GM19238 (cell line): ENCODE data around the gene PGF.
A peak's percentile ranks its signal among the peaks of the same experiment; 100 is the strongest.
"Not testable (repeated sequence)": the region's sequence is repeated elsewhere in the genome, so short reads cannot be mapped to it uniquely, and the experiment has no call there.

ENCODE experiments used
- DNase-seq: peaks from one replicate; pipeline ENCODE4 v3.0.0; 2011; ENCODE audit warnings: low spot score; ENCODE audit not compliant: insufficient read length

The PGF gene

DNA sequence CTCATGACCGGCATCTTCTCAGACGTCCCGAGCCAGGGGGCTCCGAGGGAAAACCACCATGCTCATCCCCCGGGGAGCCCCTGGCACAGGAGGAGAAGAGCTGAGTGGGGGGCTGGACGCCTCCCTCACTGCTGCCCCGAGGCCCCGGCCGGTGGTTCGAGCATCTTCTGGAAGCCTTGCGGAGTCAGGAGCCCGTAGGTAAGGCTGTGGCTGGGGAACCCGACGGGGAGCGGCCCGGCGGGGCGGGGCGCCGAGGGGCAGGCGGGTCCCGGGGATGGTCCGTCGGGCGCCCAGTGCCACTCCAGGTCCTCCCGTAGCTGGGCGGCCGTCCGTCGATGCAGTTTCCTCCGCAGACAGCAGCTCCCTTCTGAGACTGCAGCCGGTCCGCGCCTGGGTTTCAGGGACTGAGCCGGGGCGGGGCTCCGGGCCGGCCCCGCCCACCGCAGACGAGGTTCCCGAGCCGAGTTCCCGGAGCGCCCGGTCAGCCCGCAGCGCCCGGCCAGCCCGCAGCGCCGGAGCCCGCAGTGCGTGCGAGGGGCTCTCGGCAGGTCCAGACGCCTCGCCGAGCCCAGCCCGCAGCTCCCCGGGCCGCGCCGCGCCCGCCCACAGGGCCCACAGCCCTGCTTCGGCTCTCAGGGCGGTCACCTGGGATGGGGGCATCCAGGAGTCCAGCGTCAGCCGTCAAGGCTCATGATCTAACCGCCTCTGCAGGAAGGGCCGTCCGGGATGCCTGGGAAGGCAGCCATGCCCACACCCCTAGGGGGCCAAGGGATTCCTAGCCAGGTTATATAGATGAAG, at the start of gene PGF:
TSS of gene PGF (minus strand) at position 369 of the 798 bp plus-strand sequence. CDS start at position 14, 355 bp downstream.
- no peak for DNase-seq

GRCh38 chr14:75003250-75004027, 48.0 kb upstream of the PGF start:
- no peak for DNase-seq

DNA sequence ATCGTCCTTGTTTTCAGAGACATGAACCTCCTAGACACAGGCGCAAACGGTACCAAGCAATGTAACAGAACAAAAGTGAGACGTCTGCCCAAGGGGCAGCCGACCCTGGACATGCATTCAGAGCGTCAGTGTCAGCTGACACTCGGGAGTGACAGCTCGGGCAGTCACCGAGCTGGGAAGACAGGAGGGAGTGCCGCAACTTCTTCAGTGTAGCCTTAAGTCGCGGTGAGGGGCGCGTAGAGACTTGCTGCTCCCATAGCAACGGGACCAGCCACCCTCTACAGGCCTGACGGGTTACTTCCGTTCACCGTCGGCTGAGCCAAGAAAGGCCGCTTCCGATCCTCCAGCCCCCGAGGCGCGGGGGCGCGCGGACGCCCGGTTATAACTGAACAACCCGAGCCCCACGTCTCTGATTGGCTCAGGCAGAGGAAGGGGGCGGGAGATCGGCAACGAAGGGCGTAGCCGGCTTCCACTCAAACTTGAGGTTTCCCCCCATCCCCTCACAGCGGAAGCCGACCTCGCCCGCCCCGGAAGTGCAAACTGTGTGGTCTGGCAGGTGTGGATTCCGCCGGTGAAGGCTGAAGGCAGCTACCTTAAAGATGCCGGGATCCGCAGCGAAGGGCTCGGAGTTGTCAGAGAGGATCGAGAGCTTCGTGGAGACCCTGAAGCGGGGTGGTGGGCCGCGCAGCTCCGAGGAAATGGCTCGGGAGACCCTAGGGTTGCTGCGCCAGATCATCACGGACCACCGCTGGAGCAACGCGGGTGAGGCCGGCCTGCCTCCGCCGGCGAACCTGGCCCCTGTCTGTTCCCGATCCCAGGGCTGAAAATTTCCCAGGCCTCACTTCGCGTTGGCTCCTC, 47.2 kb upstream of the PGF start, which contains the start of gene EIF2B2:
TSS of gene EIF2B2 (plus strand) at position 530 of the 858 bp plus-strand sequence. CDS start at position 600, 70 bp downstream.
- peak; percentile 87 for DNase-seq

- DNase-seq, result no peak
Observed at GRCh38 chr14:75001899-75002298, 46.5 kb upstream of the PGF start.

- no peak for DNase-seq
Observed at GRCh38 chr14:75001261-75001660, 45.9 kb upstream of the PGF start.

DNA sequence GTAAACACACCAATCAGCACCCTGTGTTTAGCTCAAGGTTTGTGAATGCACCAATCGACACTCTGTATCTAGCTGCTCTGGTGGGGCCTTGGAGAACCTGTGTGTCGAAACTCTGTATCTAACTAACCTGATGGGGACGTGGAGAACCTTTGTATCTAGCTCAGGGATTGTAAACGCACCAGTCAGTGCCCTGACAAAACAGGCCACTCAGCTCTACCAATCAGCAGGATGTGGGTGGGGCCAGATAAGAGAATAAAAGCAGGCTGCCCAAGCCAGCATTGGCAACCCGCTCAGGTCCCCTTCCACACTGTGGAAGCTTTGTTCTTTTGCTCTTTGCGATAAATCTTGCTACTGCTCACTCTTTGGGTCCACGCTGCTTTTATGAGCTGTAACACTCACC, 40.4 kb upstream of the PGF start:
- DNase-seq, result not testable (repeated sequence)

DNA sequence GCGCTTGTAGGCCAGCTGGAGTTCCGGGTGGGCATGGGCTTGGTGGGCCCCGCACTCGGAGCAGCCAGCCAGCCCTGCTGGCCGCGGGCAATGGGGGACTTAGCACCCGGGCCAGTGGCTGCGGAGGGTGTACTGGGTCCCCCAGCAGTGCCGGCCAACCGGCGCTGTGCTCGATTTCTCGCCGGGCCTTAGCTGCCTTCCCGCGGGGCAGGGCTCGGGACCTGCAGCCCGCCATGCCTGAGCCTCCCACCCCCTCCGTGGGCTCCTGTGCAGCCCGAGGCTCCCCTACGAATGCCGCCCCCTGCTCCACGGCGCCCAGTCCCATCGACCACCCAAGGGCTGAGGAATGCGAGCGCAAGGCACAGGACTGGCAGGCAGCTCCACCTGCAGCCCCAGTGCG, 38.8 kb upstream of the PGF start:
- not testable (repeated sequence) for DNase-seq

DNA sequence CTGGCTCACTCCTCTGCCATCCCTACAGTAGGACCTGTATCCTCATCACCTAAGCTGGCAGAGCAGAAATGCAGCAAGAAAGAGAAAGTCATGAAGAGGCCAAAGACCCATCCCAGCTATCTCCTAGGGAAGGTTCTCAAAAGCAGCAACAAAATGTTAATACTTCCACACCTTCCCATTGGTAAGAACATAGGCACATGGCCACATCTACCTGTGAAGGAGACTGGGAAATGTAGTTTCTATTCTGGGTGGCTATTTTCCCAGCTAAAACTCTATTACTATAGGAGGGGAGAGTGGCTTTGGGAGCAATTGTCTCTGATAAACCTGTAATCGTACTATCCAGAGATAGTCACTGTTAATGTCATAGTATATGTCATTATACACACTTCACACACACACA, 33.6 kb upstream of the PGF start:
- DNase-seq, result no peak

GRCh38 chr14:74988131-74988530, 32.7 kb upstream of the PGF start:
- DNase-seq, result no peak

GRCh38 chr14:74985806-74986205, 30.4 kb upstream of the PGF start:
- DNase-seq, result no peak

DNA sequence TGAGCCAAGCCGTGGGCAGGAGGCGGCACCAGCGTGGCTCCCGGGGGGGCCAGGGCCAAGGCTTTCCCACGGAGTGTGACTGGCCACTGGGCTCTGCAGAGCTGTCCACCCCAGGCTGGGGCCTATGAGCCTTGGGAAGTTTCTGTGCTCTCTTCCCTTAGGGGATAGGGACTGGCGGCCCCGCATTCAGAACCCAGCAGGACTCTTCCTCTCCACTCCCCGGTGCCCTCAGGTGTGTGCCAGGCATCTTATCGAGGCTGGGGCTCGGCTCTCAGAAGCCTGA, 29.6 kb upstream of the PGF start:
- no peak for DNase-seq

DNA sequence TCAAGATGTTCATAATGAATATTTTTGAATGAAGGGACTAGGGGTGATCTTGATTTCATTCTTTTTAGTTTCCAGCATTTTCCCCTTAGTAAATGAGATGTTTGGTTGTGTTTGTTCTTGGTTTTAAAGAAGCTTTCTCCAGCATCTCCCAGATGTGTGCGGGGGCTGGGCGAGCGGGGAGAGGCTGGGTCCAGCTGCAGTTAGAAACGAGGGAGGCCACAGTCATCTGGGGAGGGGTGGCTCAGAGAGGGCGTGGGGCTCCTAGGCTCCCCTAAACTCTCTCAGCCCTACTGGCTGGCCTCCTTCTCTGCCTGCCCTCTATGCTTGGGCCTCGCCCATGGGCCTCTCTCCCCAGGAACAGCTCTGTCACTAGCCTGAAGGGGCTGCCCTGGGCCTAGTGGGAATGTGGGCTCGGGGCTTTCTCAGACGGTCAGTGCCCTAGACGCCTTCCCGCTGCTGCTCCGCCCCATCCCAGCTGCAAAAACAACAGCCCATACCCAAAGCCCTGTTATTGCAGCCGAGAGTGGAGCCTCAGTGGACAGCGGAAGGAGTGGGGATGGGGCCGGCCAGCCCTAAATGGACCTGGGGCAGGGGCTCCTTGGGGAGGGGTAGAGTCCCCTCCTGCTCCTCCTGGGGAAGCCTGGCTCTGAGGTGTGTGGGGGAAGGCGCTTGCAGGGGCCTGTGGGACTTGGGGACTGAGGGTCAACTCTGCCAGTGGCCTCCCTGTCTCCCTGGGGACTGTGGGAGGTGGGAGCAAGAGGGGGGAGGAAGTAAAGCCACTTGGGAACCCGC, 29.0 kb upstream of the PGF start:
- no peak for DNase-seq

- DNase-seq, result no peak
Observed at GRCh38 chr14:74983343-74983742, 27.9 kb upstream of the PGF start.

GRCh38 chr14:74982661-74983060, 27.3 kb upstream of the PGF start:
- no peak for DNase-seq

- no peak for DNase-seq
Observed at GRCh38 chr14:74981833-74982232, 26.4 kb upstream of the PGF start.

DNA sequence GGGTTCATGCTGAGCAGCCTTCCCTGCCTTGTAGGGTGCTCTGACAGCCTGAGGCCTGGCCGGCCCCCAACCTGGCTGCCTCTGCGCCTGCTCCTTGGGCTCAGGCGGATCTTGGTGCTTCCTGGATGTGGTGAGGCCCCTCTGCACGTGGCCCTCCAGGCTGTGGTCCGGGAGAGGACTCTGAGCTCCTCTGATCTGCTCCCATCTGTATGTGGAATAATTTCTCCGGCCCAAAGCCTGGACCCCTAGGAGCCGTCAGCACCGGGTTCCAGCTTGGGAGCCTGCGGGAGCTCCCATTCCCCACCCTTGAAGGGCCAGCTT, 26.0 kb upstream of the PGF start:
- no peak for DNase-seq

GRCh38 chr14:74980731-74981461, 25.5 kb upstream of the PGF start:
- no peak for DNase-seq

- DNase-seq, result no peak
Observed at GRCh38 chr14:74980398-74980730, 25.0 kb upstream of the PGF start.

DNA sequence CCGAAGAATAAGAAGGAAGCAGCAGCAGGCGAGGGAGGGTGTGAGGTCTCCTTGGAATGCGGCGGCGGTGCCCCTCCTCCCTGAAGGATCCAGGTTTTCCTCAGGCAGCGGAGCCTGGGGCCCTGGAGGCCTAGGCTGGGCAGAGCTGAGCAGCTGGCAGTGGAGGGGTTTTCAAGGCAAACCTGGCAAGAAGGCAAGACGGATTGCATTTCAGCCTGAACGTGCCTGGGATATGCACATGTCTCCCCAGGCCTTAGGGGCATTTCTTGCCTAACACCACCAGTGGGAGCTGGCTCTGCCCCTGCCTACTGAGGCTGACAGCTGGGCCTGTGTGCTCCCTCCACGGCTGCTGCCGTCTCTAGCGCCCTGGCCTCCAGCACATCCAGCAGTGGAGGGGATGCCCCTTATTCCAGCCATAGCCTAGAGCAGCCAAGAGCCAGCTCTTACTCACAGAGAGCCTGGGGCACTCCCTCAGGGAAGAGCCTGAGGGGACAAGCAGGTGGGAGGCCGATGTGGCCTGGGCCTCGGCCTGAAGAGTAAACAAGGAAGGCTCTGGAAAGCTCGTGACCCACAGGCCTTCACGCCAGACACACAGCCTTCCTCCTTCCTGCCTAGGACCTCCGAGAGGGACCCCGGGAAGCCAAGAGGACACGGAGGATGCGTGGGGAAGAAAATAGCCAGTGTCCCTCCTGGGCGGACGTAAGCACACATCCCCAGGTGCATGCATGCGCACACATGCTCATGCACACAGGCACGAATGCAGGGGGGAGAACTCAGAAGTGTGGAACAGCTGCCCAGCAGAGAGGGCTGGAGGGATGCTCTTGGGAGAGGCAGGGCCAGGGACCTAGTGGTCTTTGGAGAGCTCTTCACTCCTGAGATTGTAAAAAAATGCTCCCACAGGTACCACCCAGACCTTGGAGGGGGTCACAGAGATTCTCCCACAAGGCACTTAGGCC, 24.3 kb upstream of the PGF start:
- DNase-seq, result no peak

- no peak for DNase-seq
Observed at GRCh38 chr14:74979029-74979428, 23.6 kb upstream of the PGF start.
